ENCODE measurements around the gene TOP2B. TPM values are rescaled to one million over a fixed set of nuclear protein-coding genes. Genes with fewer than 3 reads are reported as not detected.

TOP2B gene
- total and polyA plus RNA-seq, 9 of the 15 experiments (the other 6 are each of a cell fraction or from before 2014, with no cell fraction given) = 45.3 to 186 (median 134) TPM

- H3K9me3 ChIP-seq (replicated peaks; ENCODE audit: control insufficient read depth, insufficient read depth, low read depth, low read length) = no peaks in the 10 kb centered on the region
- H3K36me3 ChIP-seq (ENCODE audit: control insufficient read depth, insufficient read depth, low read length) = no peaks in the 10 kb centered on the region
- H4K20me1 ChIP-seq (replicated peaks; ENCODE audit: control insufficient read depth, insufficient read depth, low read length) = 0 out of 2 replicates have a peak, but pooled peaks cover 6% of the 10 kb centered on the region
- H3K9me1 ChIP-seq (ENCODE audit: control insufficient read depth, insufficient read depth, low read length) = no peaks in the 10 kb centered on the region
- BruUV-seq (replicated peaks) = no TSS peak
- no peak overlapping the region for H3K4me2 ChIP-seq (ENCODE audit: insufficient read depth, low read length)
- ChIA-PET CTCF (ENCODE audit: low intra/inter-chr PET ratio) (no interaction called here), POLR2A (no interaction called here)
- no peak overlapping the region for H2AFZ ChIP-seq (ENCODE audit: low read depth, low read length)
- peaks cover 0 to 5% of the 10 kb centered on the region in 2 experiments; a peak in 1 of 5 replicates for H3K4me1 ChIP-seq (replicated peaks in 1 of 2; ENCODE audit: control insufficient read depth in 2 of 2, insufficient read depth in 2 of 2, low read length in 2 of 2)
- no peaks in the 10 kb centered on the region for H3K79me2 ChIP-seq (ENCODE audit: control insufficient read depth, insufficient read depth, low read length)
- peaks cover 51 to 75% of the 10 kb centered on the region in 2 experiments for H3K27me3 ChIP-seq (ENCODE audit: control insufficient read depth in 2 of 2, insufficient read depth in 2 of 2, low read length in 2 of 2)
- in situ Hi-C loops (cut with MboI) = no loop called here
- TF ChIP-seq NRF1 (conservative IDR thresholded peaks at IDR 0.05 in 1 of 2, IDR thresholded peaks at IDR 0.05 in 1 of 2) (peak; percentile 78 to 82), CTCF (IDR thresholded peaks at IDR 0.05 in 2 of 3, conservative IDR thresholded peaks at IDR 0.05 in 1 of 3; ENCODE audit: insufficient read depth in 2 of 3, low read depth in 1 of 3, low read length in 3 of 3) (peak in 2 of 3 experiments; percentile 32 to 33; a peak in 3 of 6 replicates), PPARD (CRISPR knock-in tag; IDR thresholded peaks at IDR 0.05) (no peak), RAD21 (CRISPR knock-in tag; conservative IDR thresholded peaks at IDR 0.05 in 1 of 2, IDR thresholded peaks at IDR 0.05 in 1 of 2) (0 out of 4 replicates have a peak, but pooled peaks of 1 of the 2 experiments have one; percentile 5)
- H3K27ac ChIP-seq (ENCODE audit: extremely low read depth, low read depth, low read length) = no peak overlapping the region
- ATAC-seq = peak; percentile 71
- 4% methylated on average over 12 of the region's 12 CpGs for WGBS (ENCODE audit: insufficient coverage, low coverage, missing lambda C conversion rate)
- H3K4me3 ChIP-seq = no peak overlapping the region
- FAIRE-seq = peak; percentile 46
- DNase-seq (ENCODE audit: extremely low read depth in 1 of 4, low spot score in 3 of 4) = peak in 1 of 4 experiments; percentile 18
- intact Hi-C loops (cut with micrococcal nuclease) = no loop called here
- no peak overlapping the region for H3K9ac ChIP-seq (ENCODE audit: insufficient read depth in 1 of 2, low read depth in 2 of 2, low read length in 2 of 2)
These were observed 89.7 kb downstream of the TOP2B start for GRCh38 chr3:25575001-25575400.
